GM21447 (cell line): ENCODE data around the gene CPNE8.

Source experiments
- ATAC-seq: cut with Tn5 transposase; IDR thresholded peaks from one replicate; pipeline ENCODE4 v1.9.1; 2021; ENCODE audit not compliant: unreplicated experiment

Gene CPNE8

GRCh38 chr12:38898001-38898684, 7.2 kb downstream of the CPNE8 start:
- ATAC-seq: no peak

GRCh38 chr12:38895446-38895845, 9.9 kb downstream of the CPNE8 start:
- ATAC-seq: no peak

DNA sequence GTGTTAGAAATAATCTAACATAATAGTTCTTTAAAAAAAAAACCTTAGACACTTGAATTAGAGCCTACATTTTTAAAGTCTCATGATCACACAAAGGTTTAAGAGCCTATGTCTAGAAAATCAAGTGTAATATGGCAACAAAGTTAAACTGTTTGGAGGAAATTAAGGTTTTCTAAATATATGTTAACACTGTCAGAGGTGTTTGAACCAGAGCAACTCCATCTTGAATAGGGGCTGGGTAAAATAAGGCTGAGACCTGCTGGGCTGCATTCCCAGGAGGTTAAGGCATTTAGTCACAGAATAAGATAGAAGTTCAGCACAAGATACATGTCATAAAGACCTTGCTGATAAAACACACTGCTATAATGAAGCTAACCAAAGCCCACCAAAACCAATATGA, 12.4 kb downstream of the CPNE8 start:
- ATAC-seq: no peak

GRCh38 chr12:38892087-38892786, 13.2 kb downstream of the CPNE8 start:
- peak; percentile 69 for ATAC-seq

GRCh38 chr12:38890102-38890855, 15.1 kb downstream of the CPNE8 start:
- no peak for ATAC-seq

DNA sequence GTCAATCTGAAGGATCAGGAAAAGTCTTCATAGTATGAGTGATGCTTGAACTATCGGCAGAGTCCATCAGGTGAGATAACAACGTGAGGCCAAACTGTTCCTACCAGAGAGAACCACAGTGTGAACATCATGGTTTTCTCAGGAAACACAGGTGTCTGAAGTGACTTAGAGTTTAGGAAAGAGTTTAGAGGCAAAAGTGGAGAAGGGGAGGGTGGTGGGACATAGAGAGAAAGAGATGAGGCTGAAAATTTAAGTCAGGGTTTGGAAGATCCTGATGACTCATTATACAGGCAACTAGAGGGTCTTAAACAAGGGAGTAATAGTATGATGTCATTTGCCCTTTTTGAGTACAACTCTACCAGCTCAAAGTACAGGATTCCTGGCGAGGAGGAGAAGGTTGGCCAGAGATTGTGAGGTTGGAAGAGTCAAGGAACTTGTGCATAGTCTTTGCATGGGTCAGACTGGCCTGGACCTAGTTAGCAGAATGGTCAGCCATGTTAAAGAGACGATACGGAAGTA, 16.0 kb downstream of the CPNE8 start:
- no peak for ATAC-seq

DNA sequence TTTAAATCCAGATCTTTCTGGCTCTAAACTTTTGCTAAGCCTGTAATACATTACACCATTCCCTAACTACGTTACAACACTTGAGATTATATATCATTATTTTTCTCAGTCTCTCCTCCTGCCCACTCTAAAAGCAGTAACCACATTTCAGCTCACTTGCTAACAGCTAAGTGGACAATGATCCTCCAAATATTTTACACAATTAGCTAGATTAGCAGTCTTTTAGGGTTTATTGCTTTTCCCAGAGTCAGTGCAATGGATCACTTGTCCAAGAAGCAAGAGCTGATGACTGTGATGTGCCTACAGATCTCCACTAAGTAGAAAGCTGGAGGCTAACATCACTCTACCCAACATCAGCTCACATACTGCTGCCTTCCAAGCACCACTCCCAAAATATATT, 17.6 kb downstream of the CPNE8 start:
- ATAC-seq: no peak

GRCh38 chr12:38886931-38887330, 18.5 kb downstream of the CPNE8 start:
- ATAC-seq: no peak

GRCh38 chr12:38886064-38886463, 19.3 kb downstream of the CPNE8 start:
- no peak for ATAC-seq

DNA sequence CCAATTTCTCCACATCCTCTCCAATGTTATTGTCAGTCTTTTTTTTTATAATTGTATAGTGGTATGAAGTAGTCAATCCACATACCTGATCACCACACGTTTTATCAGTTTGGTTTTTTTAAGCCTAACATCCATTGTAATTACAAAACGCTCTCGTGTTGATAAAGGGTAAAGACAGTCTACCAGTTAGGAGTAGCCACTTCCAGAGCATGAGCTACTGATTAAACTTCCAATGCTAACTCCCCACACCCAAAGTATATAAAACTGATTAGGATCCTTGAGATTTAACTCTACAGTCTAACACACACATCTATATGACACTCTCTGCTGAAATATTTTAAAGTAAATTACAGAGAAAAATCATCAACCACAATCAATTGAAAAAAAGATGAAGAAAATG, 20.7 kb downstream of the CPNE8 start:
- no peak for ATAC-seq

GRCh38 chr12:38883629-38884134, 21.7 kb downstream of the CPNE8 start:
- no peak for ATAC-seq

- ATAC-seq: no peak
These were observed 25.1 kb downstream of the CPNE8 start for GRCh38 chr12:38880288-38880687.

GRCh38 chr12:38878986-38879385, 26.4 kb downstream of the CPNE8 start:
- no peak for ATAC-seq

GRCh38 chr12:38878333-38878705, 27.1 kb downstream of the CPNE8 start:
- no peak for ATAC-seq

- ATAC-seq: no peak
These were observed 29.7 kb downstream of the CPNE8 start for GRCh38 chr12:38875586-38876228.

GRCh38 chr12:38872561-38872960, 32.8 kb downstream of the CPNE8 start:
- ATAC-seq: no peak

DNA sequence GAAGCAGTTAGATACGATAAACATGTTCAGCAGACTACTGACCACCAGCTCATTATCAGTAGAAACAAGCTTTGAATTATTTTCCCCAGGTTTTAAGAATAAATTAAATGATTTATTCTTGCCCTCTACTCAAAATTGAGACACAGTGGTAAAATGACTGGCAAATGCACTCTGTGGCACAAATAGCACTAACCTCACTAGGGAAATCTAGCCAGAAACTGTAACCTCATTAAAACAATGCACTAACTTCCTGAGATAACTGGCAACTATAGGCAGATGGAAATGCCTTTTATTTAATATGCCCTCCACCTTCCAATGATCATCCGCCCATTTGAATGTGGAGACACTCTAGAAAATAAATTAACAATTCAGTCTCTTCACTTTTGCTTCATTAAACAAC, 33.2 kb downstream of the CPNE8 start:
- ATAC-seq: no peak

- no peak for ATAC-seq
These were observed 36.4 kb downstream of the CPNE8 start for GRCh38 chr12:38869036-38869435.

DNA sequence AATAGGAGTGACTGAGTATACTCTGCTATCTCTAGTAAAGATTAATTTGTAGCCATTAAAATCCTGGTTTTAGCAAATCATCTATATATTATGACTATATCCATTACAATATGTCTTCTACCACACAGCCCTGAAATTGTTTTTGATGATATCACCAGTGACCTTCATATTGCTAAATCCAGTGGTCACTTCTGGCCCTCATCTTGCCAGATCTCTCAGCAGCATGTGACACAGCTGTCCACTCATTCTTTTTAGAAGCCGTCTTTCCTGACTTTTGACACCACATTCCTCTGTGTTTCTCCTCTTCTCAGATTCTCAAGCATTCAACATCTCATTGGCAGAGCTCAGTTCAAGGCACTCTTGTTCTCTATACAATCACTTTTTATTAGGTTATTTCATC, 54.9 kb downstream of the CPNE8 start:
- no peak for ATAC-seq

- no peak for ATAC-seq
These were observed 58.1 kb downstream of the CPNE8 start for GRCh38 chr12:38847247-38847646.

GRCh38 chr12:38844267-38844666, 61.1 kb downstream of the CPNE8 start:
- ATAC-seq: no peak
